Type B pancreatic cell (in vitro differentiated cells): ENCODE measurements around the gene TMEM225B. TPM values are rescaled to one million over a fixed set of nuclear protein-coding genes. Genes with fewer than 3 reads are reported as not detected.

Source experiments
- DNase-seq: peaks from one replicate; pipeline ENCODE4 v3.0.0; 2021; ENCODE audit warnings: mixed read lengths; ENCODE audit not compliant: unreplicated experiment; ENCODE audit errors: extremely low spot score
- H3K27ac Mint-ChIP-seq: 2 replicates; pipeline ENCODE4 v1.8.0; 2021; ENCODE audit warnings: mild to moderate bottlenecking, mixed read lengths
- H3K27me3 Mint-ChIP-seq: 2 replicates; pipeline ENCODE4 v1.8.0; 2021; ENCODE audit warnings: mixed read lengths
- H3K36me3 Mint-ChIP-seq: 2 replicates; pipeline ENCODE4 v1.8.0; 2021; ENCODE audit warnings: mixed read lengths
- H3K4me1 Mint-ChIP-seq: one replicate; pipeline ENCODE4 v1.8.0; 2021; ENCODE audit warnings: mixed read lengths; ENCODE audit not compliant: unreplicated experiment
- H3K4me3 Mint-ChIP-seq: 2 replicates; pipeline ENCODE4 v1.8.0; 2021; ENCODE audit warnings: mild to moderate bottlenecking, mixed read lengths
- H3K9me3 Mint-ChIP-seq: 2 replicates; pipeline ENCODE4 v1.8.0; 2021; ENCODE audit warnings: mixed read lengths
- total RNA-seq: library from RNA; stranded (reverse); gene quantifications from 2 replicates; pipeline ENCODE4 v1.2.1, GENCODE V29; 2021; ENCODE audit warnings: low replicate concordance
- TF ChIP-seq, protein P1 (sequence below): fragments of 200-600 bp; sonication (generic); conservative IDR thresholded peaks from 2 replicates; pipeline ENCODE4 v1.5.0; 2021; ENCODE audit warnings: antibody characterized with exemption, mild to moderate bottlenecking

TMEM225B gene
- total RNA-seq, 1 donor from 2014 or later = 0.82 TPM

DNA sequence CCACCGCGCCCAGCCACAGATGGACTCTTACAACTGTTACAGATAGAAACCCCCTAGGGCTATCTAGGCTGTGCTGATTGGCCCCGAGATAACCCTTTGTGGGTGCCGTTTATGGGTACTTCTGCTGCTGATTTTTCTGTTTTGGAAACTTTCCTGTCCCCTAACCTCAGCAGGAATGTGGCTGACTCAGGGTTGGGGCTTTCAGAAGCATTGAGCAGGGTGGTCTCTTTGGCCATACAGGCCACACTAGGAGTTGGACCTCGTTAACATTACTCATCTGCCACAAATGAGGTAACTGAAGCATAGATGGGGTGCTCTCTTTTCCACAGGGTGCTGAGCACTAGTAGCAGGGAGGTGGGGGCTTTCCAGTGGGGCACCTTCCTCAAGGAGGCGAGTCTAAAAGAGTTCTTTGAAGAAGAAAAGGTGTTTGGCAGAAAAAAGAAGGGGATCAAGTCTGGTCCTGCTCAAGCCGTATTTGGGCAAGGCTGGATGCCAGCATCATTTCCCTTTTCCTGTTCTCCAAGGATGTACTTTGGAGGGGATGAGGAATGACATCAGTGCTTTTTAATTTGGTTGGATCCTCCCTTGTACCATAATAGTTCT is 25.1 kb downstream of the TMEM225B start:
- no peak overlapping the region for H3K4me3 Mint-ChIP-seq
- H3K27me3 Mint-ChIP-seq = no peaks in the 10 kb centered on the region
- TF ChIP-seq, protein P1, sequence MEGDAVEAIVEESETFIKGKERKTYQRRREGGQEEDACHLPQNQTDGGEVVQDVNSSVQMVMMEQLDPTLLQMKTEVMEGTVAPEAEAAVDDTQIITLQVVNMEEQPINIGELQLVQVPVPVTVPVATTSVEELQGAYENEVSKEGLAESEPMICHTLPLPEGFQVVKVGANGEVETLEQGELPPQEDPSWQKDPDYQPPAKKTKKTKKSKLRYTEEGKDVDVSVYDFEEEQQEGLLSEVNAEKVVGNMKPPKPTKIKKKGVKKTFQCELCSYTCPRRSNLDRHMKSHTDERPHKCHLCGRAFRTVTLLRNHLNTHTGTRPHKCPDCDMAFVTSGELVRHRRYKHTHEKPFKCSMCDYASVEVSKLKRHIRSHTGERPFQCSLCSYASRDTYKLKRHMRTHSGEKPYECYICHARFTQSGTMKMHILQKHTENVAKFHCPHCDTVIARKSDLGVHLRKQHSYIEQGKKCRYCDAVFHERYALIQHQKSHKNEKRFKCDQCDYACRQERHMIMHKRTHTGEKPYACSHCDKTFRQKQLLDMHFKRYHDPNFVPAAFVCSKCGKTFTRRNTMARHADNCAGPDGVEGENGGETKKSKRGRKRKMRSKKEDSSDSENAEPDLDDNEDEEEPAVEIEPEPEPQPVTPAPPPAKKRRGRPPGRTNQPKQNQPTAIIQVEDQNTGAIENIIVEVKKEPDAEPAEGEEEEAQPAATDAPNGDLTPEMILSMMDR = no peak
- peaks cover 7% of the 10 kb centered on the region for H3K4me1 Mint-ChIP-seq
- peaks cover 43% of the 10 kb centered on the region for H3K36me3 Mint-ChIP-seq
- H3K9me3 Mint-ChIP-seq = no peaks in the 10 kb centered on the region
- H3K27ac Mint-ChIP-seq = peak overlapping the region; percentile 48
- peak; percentile 10 for DNase-seq

DNA sequence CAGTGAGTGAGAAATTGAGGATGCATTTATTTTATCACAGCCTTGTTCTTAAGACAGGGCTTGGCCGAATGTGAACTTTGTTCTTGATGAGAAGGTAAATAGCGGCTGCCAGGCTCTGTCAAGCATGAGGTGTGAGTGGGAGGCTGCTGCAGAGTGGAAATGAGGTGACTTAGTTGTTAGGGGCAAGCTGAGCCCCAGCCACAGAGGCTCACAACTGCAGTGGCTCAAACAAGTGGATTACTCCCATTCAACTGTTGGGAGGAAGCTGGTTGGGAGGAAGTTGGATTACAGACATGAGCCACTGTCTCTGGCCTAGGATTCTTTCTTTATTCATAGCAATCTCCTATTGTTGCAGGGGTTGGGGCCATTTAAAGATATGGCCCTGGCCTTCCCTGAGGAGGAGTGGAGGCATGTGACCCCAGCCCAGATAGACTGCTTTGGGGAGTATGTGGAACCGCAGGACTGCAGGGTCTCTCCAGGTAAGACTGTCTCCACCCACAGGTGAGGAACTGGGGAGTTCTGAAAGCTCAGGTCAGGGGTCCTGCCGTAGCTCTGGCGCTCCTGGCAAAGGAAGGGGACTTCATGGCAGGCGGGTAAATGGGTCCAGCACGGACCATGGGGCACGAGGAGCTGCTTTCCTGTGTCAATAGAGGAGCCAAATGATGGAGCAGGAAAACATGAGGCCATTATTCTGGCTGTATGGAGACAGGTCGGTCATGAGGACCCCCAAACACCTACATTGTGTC is 25.8 kb downstream of the TMEM225B start:
- Mint-ChIP-seq H3K9me3 (no peaks in the 10 kb centered on the region), H3K36me3 (peaks cover 43% of the 10 kb centered on the region), H3K4me1 (peaks cover under 1% of the 10 kb centered on the region), H3K27me3 (no peaks in the 10 kb centered on the region), H3K27ac (peak overlapping the region; percentile 48), H3K4me3 (no peak overlapping the region)
- DNase-seq = peak; percentile 32
- TF ChIP-seq, protein P1 = no peak

- no peak overlapping the region for H3K27ac Mint-ChIP-seq
- H3K4me1 Mint-ChIP-seq = no peaks in the 10 kb centered on the region
- peak; percentile 61 for DNase-seq
- peaks cover 38% of the 10 kb centered on the region for H3K36me3 Mint-ChIP-seq
- no peaks in the 10 kb centered on the region for H3K27me3 Mint-ChIP-seq
- TF ChIP-seq, protein P1 = no peak
- no peak overlapping the region for H3K4me3 Mint-ChIP-seq
- no peaks in the 10 kb centered on the region for H3K9me3 Mint-ChIP-seq
These were observed 26.4 kb downstream of the TMEM225B start for GRCh38 chr7:99624484-99624883.

DNA sequence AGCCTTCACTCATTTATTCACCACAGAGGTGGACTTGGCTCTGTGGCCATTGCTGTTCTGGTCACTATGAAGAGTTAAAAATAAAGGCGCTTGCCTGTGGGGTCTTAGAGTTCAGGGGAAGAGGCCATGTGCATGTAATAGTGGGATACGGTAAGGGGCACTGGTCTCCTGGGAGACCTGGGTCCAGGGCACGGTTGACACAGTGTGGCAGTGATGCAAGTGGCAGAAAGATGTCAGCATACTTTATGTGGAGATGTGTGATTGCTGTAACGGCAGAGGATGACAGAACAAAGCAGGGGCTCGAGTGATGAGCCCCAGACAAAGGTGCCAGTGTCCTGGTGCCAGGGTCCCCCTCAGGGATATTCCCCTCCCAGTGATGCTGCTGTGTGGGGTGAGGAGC is 27.3 kb downstream of the TMEM225B start:
- H3K27me3 Mint-ChIP-seq = no peaks in the 10 kb centered on the region
- no peak for DNase-seq
- peaks cover 38% of the 10 kb centered on the region for H3K36me3 Mint-ChIP-seq
- H3K4me1 Mint-ChIP-seq = no peaks in the 10 kb centered on the region
- H3K27ac Mint-ChIP-seq = no peak overlapping the region
- TF ChIP-seq, protein P1 = no peak
- H3K4me3 Mint-ChIP-seq = no peak overlapping the region
- H3K9me3 Mint-ChIP-seq = no peaks in the 10 kb centered on the region

DNA sequence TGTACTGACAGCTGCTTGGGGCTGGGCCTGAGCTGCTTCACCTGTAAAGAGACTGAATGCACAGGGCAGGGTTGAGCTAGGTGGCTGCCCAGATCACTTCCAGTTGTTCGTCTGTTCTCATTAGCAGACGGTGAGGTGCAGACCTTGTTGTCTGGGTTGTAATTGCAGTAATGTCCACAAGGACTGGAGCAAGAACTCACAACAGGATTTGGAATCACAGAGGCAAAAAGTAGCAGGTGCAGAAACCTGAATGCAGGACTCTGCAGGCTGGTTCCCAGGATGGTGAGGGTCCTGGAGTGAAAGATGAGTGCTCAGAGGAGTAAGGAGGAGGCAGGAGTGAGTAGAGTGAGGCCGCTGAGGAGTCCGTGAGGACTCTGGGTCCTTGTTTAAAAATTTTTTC is 27.9 kb downstream of the TMEM225B start:
- no peaks in the 10 kb centered on the region for H3K4me1 Mint-ChIP-seq
- TF ChIP-seq, protein P1 = no peak
- no peaks in the 10 kb centered on the region for H3K9me3 Mint-ChIP-seq
- DNase-seq = peak; percentile 27
- no peak overlapping the region for H3K4me3 Mint-ChIP-seq
- H3K27me3 Mint-ChIP-seq = no peaks in the 10 kb centered on the region
- no peak overlapping the region for H3K27ac Mint-ChIP-seq
- H3K36me3 Mint-ChIP-seq = peaks cover 37% of the 10 kb centered on the region
